ENCODE measurements around the gene DYRK1B.
A peak's percentile ranks its signal among the peaks of the same experiment; 100 is the strongest.

The DYRK1B gene

DNA sequence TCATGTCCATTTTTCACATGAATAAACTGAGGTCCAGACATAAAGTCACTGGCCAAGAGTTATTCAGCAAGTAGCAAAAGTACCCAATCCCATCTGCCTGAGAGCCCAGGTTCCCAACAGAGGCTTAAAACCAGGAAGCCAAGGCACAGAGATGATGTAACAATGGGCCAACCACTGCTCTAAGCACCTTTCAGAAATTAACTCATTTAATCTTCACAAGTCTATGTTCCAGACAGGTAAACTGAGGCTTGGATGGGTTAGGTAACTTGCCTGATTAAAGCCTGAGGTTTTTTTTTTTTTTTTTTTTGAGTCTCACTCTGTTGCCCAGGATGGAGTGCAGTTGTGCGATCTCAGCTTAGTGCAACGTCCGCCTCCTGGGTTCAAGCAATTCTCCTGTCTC lies 4.0 kb upstream of the DYRK1B start:
- no peak for DNase-seq (ENCODE audit: low read depth)
- no peak overlapping the region for H3K4me3 ChIP-seq (ENCODE audit: low read length)
- no peak for TF ChIP-seq CTCF (IDR thresholded peaks at IDR 0.05; ENCODE audit: insufficient read depth, low read depth, low read length, missing control alignments)

DNA sequence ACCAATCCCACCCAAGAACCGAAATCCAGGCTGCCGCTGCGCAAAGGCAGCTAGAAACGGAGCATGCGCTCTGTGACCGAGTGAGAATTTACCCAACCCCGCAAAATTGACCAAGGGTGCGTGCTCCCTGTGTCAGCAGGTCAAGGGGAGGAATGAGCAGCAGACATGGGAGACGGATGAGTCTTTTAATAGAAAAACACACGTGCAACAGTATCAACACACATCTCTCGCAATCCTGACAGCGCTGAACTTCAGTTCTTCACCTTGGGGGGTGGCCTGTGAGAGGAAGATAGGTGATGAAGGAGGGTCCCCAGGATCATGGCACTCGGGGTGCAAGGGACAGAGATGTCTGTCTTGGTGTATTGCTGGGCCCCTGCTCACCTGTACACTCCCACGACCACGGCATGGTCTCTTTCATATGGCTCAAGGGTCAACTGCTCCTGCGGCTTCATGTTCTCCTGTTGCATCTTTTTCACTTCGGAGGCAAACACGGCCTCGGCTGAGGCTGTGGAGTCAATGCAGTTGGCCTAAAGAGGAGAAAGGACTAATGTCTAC lies 402 bp upstream of the DYRK1B start:
- peak overlapping the region; percentile 85 for H3K4me3 ChIP-seq (ENCODE audit: low read length)
- no peak for DNase-seq (ENCODE audit: low read depth)
- no peak for TF ChIP-seq CTCF (IDR thresholded peaks at IDR 0.05; ENCODE audit: insufficient read depth, low read depth, low read length, missing control alignments)

DNA sequence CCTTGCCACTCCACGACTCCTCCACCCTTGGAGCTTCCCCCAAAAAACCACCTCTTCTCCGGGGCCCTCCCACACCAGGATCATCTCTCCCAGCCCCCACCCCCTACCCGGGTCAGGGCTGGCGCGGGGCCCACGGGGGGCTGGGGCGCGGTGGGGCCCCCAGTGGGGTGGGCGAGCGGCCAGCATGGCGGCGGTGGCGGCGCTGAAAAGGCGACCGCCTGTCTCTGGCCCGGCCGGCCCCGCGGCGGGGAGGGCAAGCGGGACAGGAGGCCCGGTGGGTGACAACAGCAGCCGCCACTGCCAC lies 850 bp downstream of the DYRK1B start:
- peak overlapping the region; percentile 85 for H3K4me3 ChIP-seq (ENCODE audit: low read length)
- no peak for DNase-seq (ENCODE audit: low read depth)
- TF ChIP-seq CTCF (IDR thresholded peaks at IDR 0.05; ENCODE audit: insufficient read depth, low read depth, low read length, missing control alignments): no peak

- peak overlapping the region; percentile 85 for H3K4me3 ChIP-seq (ENCODE audit: low read length)
- no peak for DNase-seq (ENCODE audit: low read depth)
- no peak for TF ChIP-seq CTCF (IDR thresholded peaks at IDR 0.05; ENCODE audit: insufficient read depth, low read depth, low read length, missing control alignments)
These were observed 1.4 kb downstream of the DYRK1B start for GRCh38 chr19:39832341-39833083.

DNA sequence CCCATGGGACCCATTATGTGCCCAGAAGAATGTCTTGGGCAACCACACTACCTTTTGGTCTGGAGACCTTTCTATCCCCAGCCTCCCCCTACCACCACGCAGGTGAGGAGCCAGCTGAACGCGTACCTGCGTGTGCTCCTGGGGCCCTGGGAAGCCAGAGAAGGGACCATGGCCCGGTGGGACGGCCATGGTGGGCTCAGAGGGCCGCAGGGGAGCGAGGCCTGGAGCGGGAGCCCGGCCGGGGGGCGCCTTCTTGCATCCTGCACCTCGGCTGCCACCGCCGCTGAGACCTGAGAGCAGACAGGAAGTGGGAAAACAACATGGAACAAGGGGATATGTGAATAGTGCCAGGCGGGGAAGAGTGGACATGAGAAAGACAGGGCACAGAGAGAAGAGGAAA lies 2.3 kb downstream of the DYRK1B start:
- no peak for DNase-seq (ENCODE audit: low read depth)
- TF ChIP-seq CTCF (IDR thresholded peaks at IDR 0.05; ENCODE audit: insufficient read depth, low read depth, low read length, missing control alignments): no peak
- H3K4me3 ChIP-seq (ENCODE audit: low read length): no peak overlapping the region

GRCh38 chr19:39830847-39831246 lies 3.1 kb downstream of the DYRK1B start:
- no peak for TF ChIP-seq CTCF (IDR thresholded peaks at IDR 0.05; ENCODE audit: insufficient read depth, low read depth, low read length, missing control alignments)
- DNase-seq (ENCODE audit: low read depth): no peak
- H3K4me3 ChIP-seq (ENCODE audit: low read length): no peak overlapping the region

GRCh38 chr19:39830406-39830805 lies 3.6 kb downstream of the DYRK1B start:
- no peak for TF ChIP-seq CTCF (IDR thresholded peaks at IDR 0.05; ENCODE audit: insufficient read depth, low read depth, low read length, missing control alignments)
- DNase-seq (ENCODE audit: low read depth): no peak
- no peak overlapping the region for H3K4me3 ChIP-seq (ENCODE audit: low read length)
